K562 (cell line): ENCODE results near the gene CLDN7. TPM values are rescaled to one million over a fixed set of nuclear protein-coding genes. Genes with fewer than 3 reads are reported as not detected.

Source experiments
- CCAR2 ChIP-seq: fragments of 200-400 bp; formaldehyde crosslinking; IDR thresholded peaks from 2 replicates; pipeline ENCODE4 v1.6.1; 2017; ENCODE audit warnings: mild to moderate bottlenecking, low read depth, low read length
- FOXA3 ChIP-seq, 2 experiments: fragments of 450-650 bp in 1 of 2; sonication (generic) in 1 of 2; formaldehyde crosslinking; IDR thresholded peaks in 1 of 2; conservative IDR thresholded peaks in 1 of 2; 2 replicates each; pipeline versions ENCODE4 v1.4.0 to v1.8.0; 2020 to 2022; ENCODE audit warnings: mild to moderate bottlenecking in 2 of 2, missing genetic modification reagents in 1 of 2
- HDGF ChIP-seq: fragments of 450-650 bp; IDR thresholded peaks from 2 replicates; pipeline ENCODE4 v1.6.1; 2016
- MXI1 ChIP-seq: IDR thresholded peaks from 2 replicates; pipeline ENCODE4 v1.6.1; 2011; ENCODE audit warnings: low read depth, mild to moderate bottlenecking, improper control_type of control experiment, low read length
- NFE2L1 ChIP-seq: fragments of 450-650 bp; IDR thresholded peaks from 2 replicates; pipeline ENCODE4 v1.6.1; 2016; ENCODE audit warnings: missing genetic modification characterization, low read depth, mild to moderate bottlenecking, missing compliant biosample characterization, moderate library complexity, borderline replicate concordance
- RNF2 ChIP-seq: sonication (generic); IDR thresholded peaks from 2 replicates; pipeline ENCODE4 v1.6.1; 2016
- SRSF3 ChIP-seq: fragments of 200-400 bp; formaldehyde crosslinking; IDR thresholded peaks from 2 replicates; pipeline ENCODE4 v1.6.1; 2016; ENCODE audit warnings: mild to moderate bottlenecking, low read length, moderate library complexity; ENCODE audit not compliant: insufficient read depth
- ZBTB7A ChIP-seq: IDR thresholded peaks from 2 replicates; pipeline ENCODE4 v1.6.1; 2011; ENCODE audit warnings: low read depth, mild to moderate bottlenecking, low read length, moderate library complexity, borderline replicate concordance; ENCODE audit not compliant: control insufficient read depth
- ZNF239 ChIP-seq: fragments of 250-450 bp; sonication (Bioruptor Pico); IDR thresholded peaks from 2 replicates; pipeline ENCODE4 v1.4.0; 2020; ENCODE audit warnings: mild to moderate bottlenecking
- ZNF282 ChIP-seq: sonication (generic); formaldehyde crosslinking; IDR thresholded peaks from 2 replicates; pipeline ENCODE4 v1.8.1; 2023; ENCODE audit warnings: missing genetic modification reagents
- polyA plus RNA-seq, 8 experiments: library from polyadenylated mRNA; depleted of rRNA in 4 of 8; stranded (reverse) in 5 of 8; unstranded in 3 of 8; fragments of >200 nt; fragmentation: Nextera tagmentation in 2 of 8; fragmentation: Illumina TruSeq in 1 of 8; extraction: Ambion mirVana in 2 of 8; extraction: Trizol in 1 of 8; gene quantifications; 2 replicates each; pipeline versions ENCODE4 v1.2.1 to v1.2.3, GENCODE V29; 2011 to 2014; ENCODE audit warnings: inconsistent platforms in 1 of 8, missing spikeins in 1 of 8
- total RNA-seq, 7 experiments: library from RNA; depleted of rRNA in 6 of 7; stranded (reverse); fragments of >200 nt in 6 of 7; fragmentation: Illumina TruSeq in 2 of 7; extraction: Trizol in 2 of 7; gene quantifications; 2 replicates each; pipeline versions ENCODE4 v1.2.1 to v1.2.3, GENCODE V29; 2011 to 2021; ENCODE audit warnings: low replicate concordance in 1 of 7
- TF ChIP-seq, protein P1 (sequence below): fragments of 250-450 bp; sonication (Bioruptor Pico); IDR thresholded peaks from 2 replicates; pipeline ENCODE4 v1.5.0; 2022; ENCODE audit warnings: mild to moderate bottlenecking
- TF ChIP-seq, protein P2 (sequence below), 2 experiments: IDR thresholded peaks; 2 replicates each; pipeline ENCODE4 v1.6.1; 2012; ENCODE audit warnings: improper control_type of control experiment in 2 of 2, low read depth in 2 of 2, low read length in 2 of 2, borderline replicate concordance in 1 of 2
- TF ChIP-seq, protein P3 (sequence below): fragments of 200-800 bp; sonication (Bioruptor generic); IDR thresholded peaks from 2 replicates; pipeline ENCODE4 v1.6.1; 2016; ENCODE audit warnings: missing genetic modification characterization, missing compliant biosample characterization
- TF ChIP-seq, protein P4 (sequence below): fragments of 450-650 bp; IDR thresholded peaks from 2 replicates; pipeline ENCODE4 v1.6.1; 2016; ENCODE audit warnings: missing biosample characterization, missing genetic modification characterization
- TF ChIP-seq, protein P5 (sequence below): sonication (generic); formaldehyde crosslinking; IDR thresholded peaks from 2 replicates; pipeline ENCODE4 v1.9.0; 2022; ENCODE audit warnings: mild to moderate bottlenecking, missing genetic modification reagents

Gene CLDN7
- total and polyA plus RNA-seq, 9 of the 15 experiments (the other 6 are each of a cell fraction or from before 2014, with no cell fraction given) = 2.2 to 14.5 (median 7.6) TPM

DNA sequence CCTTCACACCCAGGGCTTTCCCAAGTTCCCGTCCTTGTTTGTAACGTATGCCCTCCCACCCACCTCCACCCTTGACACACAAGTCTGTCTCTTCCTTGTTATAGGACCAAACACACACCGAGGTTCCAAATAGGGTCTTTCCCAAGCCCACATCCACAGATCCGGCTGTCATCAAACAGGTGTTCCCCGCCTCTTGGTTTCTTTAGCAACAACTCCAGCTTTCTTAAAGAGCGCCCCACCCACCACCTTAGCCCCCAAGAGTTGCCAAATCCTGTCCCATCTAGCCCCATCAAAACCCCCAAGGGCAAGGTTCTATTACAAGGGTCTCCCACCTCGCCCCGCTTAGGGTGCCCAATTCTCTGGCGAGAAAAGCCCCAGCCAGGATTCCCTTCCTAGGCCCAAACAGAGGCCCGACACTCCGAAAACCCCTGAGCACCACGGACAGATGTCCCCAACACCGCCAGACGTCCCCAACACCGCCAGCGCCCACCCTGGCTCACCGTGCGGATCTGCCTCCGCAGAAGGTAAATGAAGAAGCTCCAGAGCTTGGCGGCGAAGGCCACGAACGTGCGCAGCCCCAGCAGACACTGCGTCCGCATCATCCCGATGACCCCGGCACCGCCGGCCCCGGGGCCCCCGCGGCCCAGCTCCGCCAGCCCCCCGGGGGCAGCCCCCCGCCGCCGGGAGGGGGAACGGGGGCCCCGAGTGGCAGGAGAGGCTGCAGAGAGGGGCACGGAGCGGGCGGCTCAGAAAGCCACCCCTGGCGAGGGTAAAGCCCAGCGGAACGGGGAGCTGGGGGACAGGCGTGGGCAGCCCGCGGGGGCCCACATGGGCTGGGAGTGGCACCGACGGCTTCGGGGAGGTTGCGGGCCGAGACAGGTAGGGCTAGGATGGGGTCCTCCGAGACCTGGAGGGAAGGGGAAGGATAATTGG is 11.3 kb downstream of the CLDN7 start (continued):
- TF ChIP-seq FOXA3 (CRISPR knock-in tag; conservative IDR thresholded peaks at IDR 0.05 in 1 of 2, IDR thresholded peaks at IDR 0.05 in 1 of 2) = no peak
- TF ChIP-seq, protein P1, sequence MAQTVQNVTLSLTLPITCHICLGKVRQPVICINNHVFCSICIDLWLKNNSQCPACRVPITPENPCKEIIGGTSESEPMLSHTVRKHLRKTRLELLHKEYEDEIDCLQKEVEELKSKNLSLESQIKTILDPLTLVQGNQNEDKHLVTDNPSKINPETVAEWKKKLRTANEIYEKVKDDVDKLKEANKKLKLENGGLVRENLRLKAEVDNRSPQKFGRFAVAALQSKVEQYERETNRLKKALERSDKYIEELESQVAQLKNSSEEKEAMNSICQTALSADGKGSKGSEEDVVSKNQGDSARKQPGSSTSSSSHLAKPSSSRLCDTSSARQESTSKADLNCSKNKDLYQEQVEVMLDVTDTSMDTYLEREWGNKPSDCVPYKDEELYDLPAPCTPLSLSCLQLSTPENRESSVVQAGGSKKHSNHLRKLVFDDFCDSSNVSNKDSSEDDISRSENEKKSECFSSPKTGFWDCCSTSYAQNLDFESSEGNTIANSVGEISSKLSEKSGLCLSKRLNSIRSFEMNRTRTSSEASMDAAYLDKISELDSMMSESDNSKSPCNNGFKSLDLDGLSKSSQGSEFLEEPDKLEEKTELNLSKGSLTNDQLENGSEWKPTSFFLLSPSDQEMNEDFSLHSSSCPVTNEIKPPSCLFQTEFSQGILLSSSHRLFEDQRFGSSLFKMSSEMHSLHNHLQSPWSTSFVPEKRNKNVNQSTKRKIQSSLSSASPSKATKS (CRISPR knock-in tag) = no peak
- TF ChIP-seq NFE2L1 (tag) = no peak
- TF ChIP-seq, protein P2, sequence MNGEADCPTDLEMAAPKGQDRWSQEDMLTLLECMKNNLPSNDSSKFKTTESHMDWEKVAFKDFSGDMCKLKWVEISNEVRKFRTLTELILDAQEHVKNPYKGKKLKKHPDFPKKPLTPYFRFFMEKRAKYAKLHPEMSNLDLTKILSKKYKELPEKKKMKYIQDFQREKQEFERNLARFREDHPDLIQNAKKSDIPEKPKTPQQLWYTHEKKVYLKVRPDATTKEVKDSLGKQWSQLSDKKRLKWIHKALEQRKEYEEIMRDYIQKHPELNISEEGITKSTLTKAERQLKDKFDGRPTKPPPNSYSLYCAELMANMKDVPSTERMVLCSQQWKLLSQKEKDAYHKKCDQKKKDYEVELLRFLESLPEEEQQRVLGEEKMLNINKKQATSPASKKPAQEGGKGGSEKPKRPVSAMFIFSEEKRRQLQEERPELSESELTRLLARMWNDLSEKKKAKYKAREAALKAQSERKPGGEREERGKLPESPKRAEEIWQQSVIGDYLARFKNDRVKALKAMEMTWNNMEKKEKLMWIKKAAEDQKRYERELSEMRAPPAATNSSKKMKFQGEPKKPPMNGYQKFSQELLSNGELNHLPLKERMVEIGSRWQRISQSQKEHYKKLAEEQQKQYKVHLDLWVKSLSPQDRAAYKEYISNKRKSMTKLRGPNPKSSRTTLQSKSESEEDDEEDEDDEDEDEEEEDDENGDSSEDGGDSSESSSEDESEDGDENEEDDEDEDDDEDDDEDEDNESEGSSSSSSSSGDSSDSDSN (IDR thresholded peaks at IDR 0.05; ENCODE audit: borderline replicate concordance in 1 of 2, low read depth in 2 of 2, low read length in 2 of 2) = 0 out of 4 replicates have a peak, but pooled peaks of 1 of the 2 experiments have one; percentile 22
- TF ChIP-seq, protein P3, sequence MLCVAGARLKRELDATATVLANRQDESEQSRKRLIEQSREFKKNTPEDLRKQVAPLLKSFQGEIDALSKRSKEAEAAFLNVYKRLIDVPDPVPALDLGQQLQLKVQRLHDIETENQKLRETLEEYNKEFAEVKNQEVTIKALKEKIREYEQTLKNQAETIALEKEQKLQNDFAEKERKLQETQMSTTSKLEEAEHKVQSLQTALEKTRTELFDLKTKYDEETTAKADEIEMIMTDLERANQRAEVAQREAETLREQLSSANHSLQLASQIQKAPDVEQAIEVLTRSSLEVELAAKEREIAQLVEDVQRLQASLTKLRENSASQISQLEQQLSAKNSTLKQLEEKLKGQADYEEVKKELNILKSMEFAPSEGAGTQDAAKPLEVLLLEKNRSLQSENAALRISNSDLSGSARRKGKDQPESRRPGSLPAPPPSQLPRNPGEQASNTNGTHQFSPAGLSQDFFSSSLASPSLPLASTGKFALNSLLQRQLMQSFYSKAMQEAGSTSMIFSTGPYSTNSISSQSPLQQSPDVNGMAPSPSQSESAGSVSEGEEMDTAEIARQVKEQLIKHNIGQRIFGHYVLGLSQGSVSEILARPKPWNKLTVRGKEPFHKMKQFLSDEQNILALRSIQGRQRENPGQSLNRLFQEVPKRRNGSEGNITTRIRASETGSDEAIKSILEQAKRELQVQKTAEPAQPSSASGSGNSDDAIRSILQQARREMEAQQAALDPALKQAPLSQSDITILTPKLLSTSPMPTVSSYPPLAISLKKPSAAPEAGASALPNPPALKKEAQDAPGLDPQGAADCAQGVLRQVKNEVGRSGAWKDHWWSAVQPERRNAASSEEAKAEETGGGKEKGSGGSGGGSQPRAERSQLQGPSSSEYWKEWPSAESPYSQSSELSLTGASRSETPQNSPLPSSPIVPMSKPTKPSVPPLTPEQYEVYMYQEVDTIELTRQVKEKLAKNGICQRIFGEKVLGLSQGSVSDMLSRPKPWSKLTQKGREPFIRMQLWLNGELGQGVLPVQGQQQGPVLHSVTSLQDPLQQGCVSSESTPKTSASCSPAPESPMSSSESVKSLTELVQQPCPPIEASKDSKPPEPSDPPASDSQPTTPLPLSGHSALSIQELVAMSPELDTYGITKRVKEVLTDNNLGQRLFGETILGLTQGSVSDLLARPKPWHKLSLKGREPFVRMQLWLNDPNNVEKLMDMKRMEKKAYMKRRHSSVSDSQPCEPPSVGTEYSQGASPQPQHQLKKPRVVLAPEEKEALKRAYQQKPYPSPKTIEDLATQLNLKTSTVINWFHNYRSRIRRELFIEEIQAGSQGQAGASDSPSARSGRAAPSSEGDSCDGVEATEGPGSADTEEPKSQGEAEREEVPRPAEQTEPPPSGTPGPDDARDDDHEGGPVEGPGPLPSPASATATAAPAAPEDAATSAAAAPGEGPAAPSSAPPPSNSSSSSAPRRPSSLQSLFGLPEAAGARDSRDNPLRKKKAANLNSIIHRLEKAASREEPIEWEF (CRISPR knock-in tag) = no peak
- TF ChIP-seq, protein P4, sequence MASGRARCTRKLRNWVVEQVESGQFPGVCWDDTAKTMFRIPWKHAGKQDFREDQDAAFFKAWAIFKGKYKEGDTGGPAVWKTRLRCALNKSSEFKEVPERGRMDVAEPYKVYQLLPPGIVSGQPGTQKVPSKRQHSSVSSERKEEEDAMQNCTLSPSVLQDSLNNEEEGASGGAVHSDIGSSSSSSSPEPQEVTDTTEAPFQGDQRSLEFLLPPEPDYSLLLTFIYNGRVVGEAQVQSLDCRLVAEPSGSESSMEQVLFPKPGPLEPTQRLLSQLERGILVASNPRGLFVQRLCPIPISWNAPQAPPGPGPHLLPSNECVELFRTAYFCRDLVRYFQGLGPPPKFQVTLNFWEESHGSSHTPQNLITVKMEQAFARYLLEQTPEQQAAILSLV (tag) = no peak
- TF ChIP-seq CCAR2 = no peak
- TF ChIP-seq ZNF282 (CRISPR knock-in tag) = no peak
- TF ChIP-seq, protein P5, sequence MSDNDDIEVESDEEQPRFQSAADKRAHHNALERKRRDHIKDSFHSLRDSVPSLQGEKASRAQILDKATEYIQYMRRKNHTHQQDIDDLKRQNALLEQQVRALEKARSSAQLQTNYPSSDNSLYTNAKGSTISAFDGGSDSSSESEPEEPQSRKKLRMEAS (CRISPR knock-in tag) = no peak
- TF ChIP-seq HDGF = no peak
- no peak for TF ChIP-seq SRSF3
- TF ChIP-seq ZBTB7A = peak; percentile 7; the same call in 1 of the 2 replicates
- TF ChIP-seq ZNF239 = no peak
- no peak for TF ChIP-seq MXI1
- TF ChIP-seq RNF2 = no peak
